Nephron progenitor cell (in vitro differentiated cells): ENCODE results near the gene ZNF45.
"Not testable (repeated sequence)": the region's sequence is repeated elsewhere in the genome, so short reads cannot be mapped to it uniquely, and the experiment has no call there.

Experiments used
- DNase-seq: peaks from one replicate; pipeline ENCODE4 v3.0.0; 2021
- H3K27ac Mint-ChIP-seq: 2 replicates; pipeline ENCODE4 v1.8.0; 2021; ENCODE audit warnings: mild to moderate bottlenecking, moderate library complexity, mixed read lengths
- H3K27me3 Mint-ChIP-seq: 2 replicates; pipeline ENCODE4 v1.8.0; 2021; ENCODE audit warnings: mild to moderate bottlenecking, low read depth, mixed read lengths; ENCODE audit not compliant: poor library complexity
- H3K36me3 Mint-ChIP-seq: 2 replicates; pipeline ENCODE4 v1.8.0; 2021; ENCODE audit warnings: low read depth, mixed read lengths
- H3K4me1 Mint-ChIP-seq: 2 replicates; pipeline ENCODE4 v1.8.0; 2021; ENCODE audit warnings: mixed read lengths
- H3K4me3 Mint-ChIP-seq: 2 replicates; pipeline ENCODE4 v1.8.0; 2021; ENCODE audit warnings: mild to moderate bottlenecking, moderate library complexity, mixed read lengths
- H3K9me3 Mint-ChIP-seq: 2 replicates; pipeline ENCODE4 v1.8.0; 2021; ENCODE audit warnings: mild to moderate bottlenecking, moderate library complexity, mixed read lengths
- CTCF ChIP-seq: fragments of 200-600 bp; sonication (generic); IDR thresholded peaks from 2 replicates; pipeline ENCODE4 v1.5.0; 2021; ENCODE audit warnings: antibody characterized with exemption

The ZNF45 gene

GRCh38 chr19:43883864-43884263, 51.2 kb downstream of the ZNF45 start, which contains the start of gene ZNF404:
Gene ZNF404 (minus strand): TSS chr19:43883964.
- H3K4me1 Mint-ChIP-seq: no peaks in the 10 kb centered on the region
- no peak within 1 kb of the TSS for H3K4me3 Mint-ChIP-seq
- H3K27ac Mint-ChIP-seq: no peak within 1 kb of the TSS
- H3K36me3 Mint-ChIP-seq: peaks cover 47% of the 10 kb centered on the region
- peaks cover 92% of the 10 kb centered on the region for H3K9me3 Mint-ChIP-seq
- no peak for TF ChIP-seq CTCF
- no peak for DNase-seq
- peaks cover 4% of the 10 kb centered on the region for H3K27me3 Mint-ChIP-seq

- no peaks in the 10 kb centered on the region for H3K4me1 Mint-ChIP-seq
- no peak for TF ChIP-seq CTCF
- H3K36me3 Mint-ChIP-seq: peaks cover 67% of the 10 kb centered on the region
- peaks cover 88% of the 10 kb centered on the region for H3K9me3 Mint-ChIP-seq
- DNase-seq: no peak
- H3K4me3 Mint-ChIP-seq: no peak overlapping the region
- H3K27ac Mint-ChIP-seq: no peak overlapping the region
- no peaks in the 10 kb centered on the region for H3K27me3 Mint-ChIP-seq
Measured at GRCh38 chr19:43880483-43880882, 54.6 kb downstream of the ZNF45 start.

DNA sequence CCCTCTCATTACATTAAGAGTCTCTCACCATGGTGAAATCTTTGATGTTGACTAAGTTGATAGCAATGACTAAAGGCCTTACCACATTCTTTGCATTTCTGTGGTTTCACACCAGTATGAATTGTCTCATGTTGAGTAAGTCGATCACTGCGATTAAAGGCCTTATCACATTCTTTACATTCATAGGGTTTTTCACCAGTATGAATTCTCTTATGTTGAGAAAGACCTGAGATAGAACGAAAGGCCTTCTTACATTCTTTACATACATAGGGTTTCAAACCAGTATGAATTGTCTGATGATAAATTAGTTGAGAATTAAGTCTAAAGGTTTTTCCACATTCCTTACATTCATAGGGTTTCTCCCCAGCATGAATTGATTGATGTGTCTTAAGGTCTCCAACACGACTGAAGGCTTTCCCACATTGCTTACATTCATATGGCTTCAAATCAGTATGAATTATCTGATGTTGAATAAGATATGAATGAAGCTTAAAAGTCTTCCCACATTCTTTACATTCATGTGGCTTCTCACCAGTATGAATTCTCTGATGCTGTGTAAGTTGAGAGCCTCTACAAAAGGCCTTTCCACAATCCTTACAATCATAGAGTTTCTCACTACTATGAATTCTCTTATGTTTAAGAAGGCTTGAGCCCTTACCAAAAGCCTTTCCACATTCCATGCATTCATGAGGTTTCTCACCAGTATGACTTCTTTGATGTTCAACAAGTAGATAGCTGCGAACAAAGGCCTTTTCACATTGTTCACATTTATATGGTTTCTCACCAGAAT, 62.3 kb downstream of the ZNF45 start:
- H3K9me3 Mint-ChIP-seq: peaks cover 90% of the 10 kb centered on the region
- no peak overlapping the region for H3K27ac Mint-ChIP-seq
- no peak overlapping the region for H3K4me3 Mint-ChIP-seq
- peaks cover 48% of the 10 kb centered on the region for H3K36me3 Mint-ChIP-seq
- no peaks in the 10 kb centered on the region for H3K4me1 Mint-ChIP-seq
- TF ChIP-seq CTCF: no peak
- DNase-seq: no peak
- H3K27me3 Mint-ChIP-seq: no peaks in the 10 kb centered on the region

GRCh38 chr19:43866923-43867322, 68.2 kb downstream of the ZNF45 start:
- not testable (repeated sequence) for H3K27me3 Mint-ChIP-seq, H3K4me3 Mint-ChIP-seq, DNase-seq, H3K27ac Mint-ChIP-seq, H3K4me1 Mint-ChIP-seq
- Mint-ChIP-seq H3K36me3 (peaks cover 13% of the 10 kb centered on the region), H3K9me3 (peaks cover 75% of the 10 kb centered on the region)
